IPS-NIHi7 (cell line): ENCODE data around the gene CNTNAP4.

ENCODE experiments used
- DNase-seq: peaks from one replicate; pipeline ENCODE4 v3.0.0; 2012; ENCODE audit warnings: mixed read lengths; ENCODE audit errors: extremely low spot score

The CNTNAP4 gene

DNA sequence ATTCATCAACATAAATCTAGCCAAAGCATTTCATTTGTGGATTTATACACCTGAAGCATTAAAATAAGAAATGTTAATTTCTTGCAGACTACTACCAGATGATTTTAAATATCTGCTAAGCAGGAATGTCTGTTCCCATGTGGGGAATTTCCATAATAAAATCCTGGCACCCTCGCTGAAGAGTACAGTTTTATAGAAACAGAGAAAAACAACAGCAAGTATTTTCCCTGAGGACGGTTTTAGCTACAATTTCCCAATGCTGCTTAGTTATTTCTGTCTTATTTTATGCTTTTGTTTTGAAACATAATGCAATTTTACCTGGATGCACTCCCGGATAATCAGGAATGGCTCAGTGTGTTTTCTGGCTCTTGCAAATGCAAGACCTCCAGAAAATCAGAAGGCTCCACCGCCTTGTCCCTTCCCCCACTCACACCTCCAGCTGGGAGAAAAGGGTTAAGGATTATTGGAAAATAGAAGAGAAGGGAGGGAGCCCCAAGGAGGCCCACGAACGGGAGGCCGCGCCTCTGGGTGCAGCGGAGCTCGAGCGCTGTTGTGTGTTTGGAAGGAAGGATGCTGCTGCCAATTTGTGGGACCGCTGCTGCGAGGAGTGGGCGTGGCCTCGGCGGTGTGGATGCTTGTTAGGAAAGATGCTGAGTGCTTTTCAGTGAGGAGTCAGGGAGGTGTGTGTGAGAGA, at the start of gene CNTNAP4:
TSS of gene CNTNAP4 (plus strand) at position 657 of the 694 bp plus-strand sequence. CDS start 262 bp downstream, outside the sequence.
- DNase-seq = peak; percentile 39

DNA sequence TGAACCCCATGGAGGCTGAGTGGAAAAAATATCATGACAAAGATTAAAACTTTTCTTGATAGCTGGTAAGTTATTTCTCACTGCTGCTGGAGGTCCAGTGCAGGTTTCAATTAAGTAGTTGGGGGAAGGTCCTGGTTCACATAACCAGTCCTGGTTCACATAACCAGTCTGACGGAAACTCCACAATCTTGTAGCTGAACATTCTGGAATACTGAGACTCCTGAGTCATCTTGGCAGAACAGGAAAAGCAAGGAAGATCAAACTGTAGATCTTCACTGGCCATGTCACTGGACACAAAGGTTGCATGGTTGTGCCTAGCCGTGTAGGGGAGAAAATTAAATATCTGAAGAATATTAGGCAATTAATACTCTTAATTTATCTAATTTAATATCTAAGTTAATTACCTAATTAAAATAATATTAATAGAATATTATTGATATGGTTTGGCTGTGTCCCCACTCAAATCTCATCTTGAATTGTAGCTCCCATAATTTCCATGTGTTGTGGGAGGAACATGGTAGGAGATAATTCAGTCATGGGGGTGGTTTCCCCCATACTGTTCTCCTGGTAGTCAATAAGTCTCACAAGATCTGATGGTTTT, 48.6 kb upstream of the CNTNAP4 start:
- no peak for DNase-seq

DNA sequence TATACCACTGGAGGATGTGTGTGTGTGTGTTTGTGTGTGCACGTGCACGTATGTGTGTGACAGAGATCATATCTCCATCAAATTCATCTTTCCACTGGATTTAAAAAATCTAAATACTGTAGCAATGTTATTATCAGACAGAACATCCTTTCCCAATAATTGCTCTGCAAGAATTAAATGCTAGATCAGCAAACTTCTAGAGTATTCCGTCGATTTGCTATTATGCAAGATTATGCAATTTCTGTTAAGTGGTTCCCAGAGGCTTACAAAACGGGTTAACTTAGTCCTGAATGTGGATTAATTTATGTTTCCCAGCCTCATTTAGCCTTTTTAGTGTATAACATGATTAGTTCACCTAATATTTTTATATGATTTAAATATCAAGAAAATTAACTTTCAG, 44.5 kb upstream of the CNTNAP4 start:
- no peak for DNase-seq

DNA sequence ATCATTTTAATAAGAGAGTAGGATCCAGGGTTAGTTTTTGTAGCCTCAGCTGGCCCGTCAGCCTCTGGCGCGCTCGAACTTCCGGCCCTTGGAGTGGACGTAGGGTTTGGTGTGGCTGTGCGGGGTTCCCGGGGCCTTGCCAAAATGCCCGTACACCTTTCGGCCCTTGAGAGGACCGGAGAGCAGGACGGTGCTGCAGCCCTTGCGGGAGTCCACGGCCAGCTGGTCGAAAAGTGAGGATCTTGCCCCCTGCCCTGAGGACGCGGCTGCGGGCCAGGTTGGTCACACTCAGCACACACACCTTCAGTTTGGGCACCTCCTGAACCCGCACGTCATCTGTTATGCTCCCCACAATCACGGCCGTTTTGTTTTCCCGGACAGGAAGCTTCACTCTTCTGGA, 42.2 kb upstream of the CNTNAP4 start:
- no peak for DNase-seq

DNA sequence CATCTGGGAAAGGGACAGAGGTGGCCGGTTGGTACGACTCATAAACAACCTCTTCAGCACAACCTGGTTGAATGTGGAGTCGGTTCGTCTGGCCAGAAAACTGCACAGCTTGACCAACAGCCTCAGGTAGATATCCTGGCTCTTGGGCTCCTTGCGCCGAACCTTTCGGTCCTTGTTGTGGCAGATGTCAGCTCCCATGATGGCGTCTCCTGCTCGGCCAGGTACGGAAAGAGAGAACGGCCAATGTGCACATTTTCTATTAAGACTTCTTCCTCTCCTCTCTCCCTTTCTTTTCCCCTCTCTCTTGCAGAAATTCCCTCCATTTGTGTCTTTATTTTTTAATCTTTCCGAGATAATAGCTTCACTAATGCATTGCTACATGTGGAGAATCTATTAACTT, 41.8 kb upstream of the CNTNAP4 start:
- no peak for DNase-seq

DNA sequence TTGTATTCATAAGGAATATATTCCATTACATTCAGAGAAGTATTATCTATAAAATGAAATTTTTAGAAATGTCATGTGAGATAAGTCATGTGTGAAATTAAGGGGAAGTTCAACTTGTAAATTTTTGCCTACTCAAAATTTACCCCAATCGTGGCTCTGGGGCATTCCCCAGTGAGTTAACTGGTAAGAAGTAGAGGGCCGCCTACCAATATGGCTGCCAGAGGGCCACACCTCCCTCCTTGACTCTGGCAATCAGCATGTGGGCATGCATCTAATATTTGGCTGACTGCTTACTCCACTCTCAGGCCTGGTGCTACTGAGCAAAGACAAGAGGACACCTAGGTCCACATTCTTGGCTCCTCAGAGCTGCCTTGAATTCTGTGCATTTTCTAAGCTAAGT, 39.7 kb upstream of the CNTNAP4 start:
- no peak for DNase-seq

DNA sequence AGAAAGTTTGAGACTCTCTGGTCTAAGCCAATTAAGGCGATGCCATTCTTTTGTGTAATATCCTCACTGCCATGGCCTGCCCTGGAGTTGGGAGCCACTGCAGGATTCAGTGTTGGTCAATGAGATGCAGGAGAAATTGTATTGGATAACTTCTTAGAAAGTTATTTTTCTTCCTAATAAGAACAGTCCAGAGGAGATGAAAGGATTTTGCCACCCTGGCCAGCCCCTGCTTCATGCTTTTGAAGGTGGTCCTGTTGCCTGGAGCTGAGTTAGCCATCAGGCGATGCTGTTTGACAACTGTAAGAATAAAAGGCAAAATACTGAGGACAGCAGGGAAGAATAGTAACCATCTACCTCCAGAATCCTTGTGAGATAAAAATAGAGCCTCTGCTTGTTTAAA, 35.4 kb upstream of the CNTNAP4 start:
- no peak for DNase-seq

DNA sequence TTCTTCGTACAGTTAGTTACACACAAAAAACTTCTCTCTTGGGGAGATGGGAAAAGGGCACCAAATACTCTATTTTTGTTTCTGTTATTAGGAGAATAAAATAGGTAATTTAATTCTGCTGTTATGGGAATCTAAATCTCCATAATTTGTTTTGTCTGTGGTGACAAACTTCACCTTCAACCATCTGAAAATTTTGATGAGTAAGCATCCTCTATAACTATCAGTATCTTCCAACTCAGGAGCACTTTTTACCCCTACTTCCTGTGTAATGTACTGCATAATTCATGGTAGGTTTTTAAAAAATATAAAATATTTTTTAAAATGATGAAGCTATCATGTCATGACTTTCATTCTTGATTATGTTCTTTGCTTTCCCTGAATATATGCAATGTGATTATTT, 33.6 kb upstream of the CNTNAP4 start:
- no peak for DNase-seq

DNA sequence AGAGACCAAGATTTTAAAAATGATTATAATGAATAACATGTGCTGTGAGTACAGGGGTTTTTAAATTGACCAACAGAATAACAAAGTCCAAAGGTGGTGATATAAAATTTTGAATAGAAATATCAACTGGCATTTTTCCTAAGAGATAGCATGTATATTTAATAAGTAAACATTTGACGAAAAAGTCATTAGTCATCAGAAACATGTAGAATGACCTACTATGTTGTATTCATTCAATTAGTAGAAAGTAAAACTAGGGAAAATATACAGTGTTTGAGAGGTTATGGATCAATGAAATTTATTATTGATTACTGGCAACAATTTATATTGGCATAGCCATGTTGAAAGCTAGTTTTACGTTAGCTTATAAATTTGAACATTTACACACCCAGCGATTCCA, 30.6 kb upstream of the CNTNAP4 start:
- no peak for DNase-seq

DNA sequence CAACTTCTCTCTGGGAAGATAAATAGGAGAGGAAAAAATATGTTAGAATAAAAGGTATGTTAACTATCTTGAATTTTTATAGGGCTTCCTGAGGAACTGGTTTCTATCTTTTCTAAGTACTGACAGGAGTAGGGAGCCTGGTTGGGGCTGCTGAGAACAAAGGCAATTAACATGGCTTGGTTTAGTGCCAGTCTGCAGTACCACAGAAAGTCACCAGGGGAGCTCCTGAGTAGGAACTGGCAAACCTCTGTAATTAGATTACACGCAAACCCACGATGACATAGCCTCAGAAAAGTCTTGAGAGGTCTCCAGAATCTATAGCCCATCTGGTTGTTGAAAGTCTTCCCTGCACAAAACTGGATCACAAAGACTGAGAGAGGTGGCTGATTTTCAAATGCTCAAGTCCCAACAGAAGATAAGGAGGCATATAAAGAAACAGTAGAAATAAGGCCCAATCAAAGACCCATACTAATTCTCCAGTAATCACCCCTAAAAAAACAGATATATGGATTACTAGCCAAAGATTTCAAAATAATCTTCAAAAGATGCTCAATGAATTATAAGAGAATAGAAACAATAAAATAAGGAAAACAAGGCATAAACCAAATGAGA, 11.7 kb upstream of the CNTNAP4 start:
- peak; percentile 74 for DNase-seq

DNA sequence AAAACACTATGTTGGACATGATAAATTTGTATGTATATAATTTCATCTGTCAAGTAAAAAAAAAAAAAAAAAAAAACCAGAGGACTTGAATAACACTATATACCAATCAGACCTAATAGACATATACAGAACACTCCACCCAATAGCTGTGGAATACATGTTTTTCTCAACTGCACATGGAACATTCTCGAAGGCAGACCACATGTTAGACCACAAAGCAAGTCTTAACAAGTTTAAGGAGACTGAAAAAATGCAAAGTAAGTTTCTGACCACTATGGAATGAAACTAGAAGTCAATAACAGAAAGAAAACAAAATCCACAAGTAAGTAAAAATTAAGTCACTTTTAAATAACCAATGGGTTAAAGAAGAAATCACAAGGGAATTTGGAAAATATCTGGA, 8.4 kb upstream of the CNTNAP4 start:
- DNase-seq = no peak

DNA sequence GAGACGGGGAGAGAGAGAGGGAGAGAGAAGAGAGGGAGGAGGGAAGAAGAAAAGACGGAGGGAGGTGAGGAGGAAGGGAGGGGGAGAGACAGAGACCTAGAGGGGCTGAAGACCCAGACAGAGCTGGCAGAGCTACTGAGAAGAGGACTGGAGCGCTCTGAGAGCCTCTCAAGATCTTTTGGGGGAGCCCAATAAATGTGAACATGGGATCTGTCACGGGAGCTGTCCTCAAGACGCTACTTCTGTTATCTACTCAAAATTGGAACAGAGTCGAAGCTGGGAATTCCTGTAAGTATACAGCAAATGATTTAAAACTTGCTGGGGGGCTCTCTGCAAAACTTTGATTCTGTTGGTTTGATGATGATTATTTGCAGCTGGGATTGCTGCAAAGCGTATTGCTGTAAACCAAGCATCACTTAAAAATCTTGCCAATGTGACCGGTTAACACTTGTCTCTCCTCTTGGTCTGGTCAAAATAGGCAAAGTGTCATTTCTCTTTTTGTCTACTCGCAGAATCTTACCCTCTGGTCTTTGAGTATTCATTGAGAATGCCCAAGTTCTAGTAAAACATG, 344 bp downstream of the CNTNAP4 start:
- DNase-seq = no peak

DNA sequence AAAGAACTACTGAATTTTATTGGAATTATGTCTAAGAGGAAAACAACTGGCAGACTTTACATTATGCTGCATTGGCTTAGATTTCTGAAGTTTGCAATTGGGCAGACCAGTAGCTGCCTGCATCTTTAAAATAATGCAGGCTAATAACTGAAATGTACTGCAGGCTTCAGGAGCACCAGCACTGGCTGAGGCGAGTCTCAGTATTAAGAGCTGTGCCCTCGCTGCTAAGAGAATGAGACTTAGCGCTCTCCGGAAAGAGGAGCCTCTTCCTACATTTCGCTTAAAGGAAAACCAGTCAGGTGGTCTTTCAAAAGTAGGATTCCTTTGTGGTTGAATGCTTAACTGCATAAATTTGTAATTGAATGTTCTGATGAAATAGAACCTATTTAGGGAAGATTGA, 885 bp downstream of the CNTNAP4 start:
- no peak for DNase-seq

DNA sequence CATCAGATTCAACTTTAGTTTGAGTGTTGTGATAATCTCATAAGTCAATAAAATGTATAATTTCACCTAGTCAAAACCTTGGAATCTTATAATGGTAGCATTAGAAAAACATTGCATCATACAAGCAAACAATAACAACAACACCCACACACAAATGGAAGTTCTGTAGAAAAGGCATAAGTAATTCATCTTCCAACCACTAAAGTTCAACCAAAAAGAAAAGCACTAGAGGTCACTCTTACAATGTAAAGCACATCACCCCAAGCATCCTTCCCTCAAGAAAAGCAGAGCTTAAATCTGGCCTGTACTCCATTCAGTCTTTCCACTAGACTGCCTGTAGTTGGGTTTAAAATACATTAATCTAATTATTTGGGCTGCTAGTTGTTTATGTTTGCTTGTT, 1.8 kb downstream of the CNTNAP4 start:
- peak; percentile 35 for DNase-seq

DNA sequence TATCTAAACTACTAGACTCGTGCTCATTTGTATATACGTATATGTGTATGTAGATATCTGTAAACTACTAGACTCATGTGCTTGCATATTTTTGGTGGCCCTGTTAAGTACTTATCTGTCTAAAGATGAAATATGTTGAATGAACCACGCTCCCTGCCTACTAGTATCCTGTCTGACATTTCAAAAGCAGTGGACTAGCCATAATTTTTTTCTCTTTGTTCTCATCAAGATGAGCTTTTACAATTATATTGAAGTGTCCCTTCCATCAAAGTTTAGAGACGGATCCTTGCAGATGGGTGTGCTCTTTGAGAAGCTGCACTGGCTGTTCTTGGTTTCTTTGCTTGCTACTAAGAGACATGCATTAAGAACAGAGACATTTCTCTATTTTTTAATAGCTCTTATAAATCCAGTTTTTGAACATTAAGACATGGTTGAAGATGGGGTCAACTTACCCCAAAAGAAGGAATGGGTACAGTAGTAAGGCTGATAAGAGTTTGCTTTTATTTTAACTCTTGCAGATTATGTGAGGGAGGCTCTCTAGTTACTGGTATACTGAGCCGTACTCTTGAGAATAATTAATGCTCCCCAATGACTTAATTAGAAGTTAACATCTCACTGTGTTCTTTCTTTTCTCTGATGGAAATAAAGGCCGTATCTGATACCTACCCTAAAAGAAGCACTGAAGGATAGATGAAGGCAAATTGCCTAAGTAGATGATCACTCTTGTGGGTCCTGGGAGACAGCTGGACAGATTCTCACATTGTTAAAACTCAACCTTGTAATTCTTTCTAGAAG, 3.4 kb downstream of the CNTNAP4 start:
- no peak for DNase-seq

DNA sequence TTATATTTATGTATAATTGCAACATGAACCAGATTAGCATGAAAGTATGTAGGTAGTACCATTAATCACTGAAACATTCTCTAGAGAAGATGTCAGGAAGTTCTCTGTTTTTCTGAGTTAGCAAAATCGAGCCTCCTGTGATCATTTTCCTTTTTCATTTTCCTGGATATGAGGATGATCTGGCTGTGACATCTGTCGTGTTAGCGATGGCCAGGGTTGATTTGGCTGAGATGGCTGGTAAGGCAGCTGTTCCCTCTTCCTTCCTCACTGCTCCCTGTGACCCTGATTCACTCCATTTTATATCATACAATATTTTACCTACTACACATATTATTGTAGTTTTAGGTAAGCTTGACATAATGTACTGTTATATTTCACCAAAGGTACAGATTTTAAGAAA, 10.3 kb downstream of the CNTNAP4 start:
- DNase-seq = no peak

DNA sequence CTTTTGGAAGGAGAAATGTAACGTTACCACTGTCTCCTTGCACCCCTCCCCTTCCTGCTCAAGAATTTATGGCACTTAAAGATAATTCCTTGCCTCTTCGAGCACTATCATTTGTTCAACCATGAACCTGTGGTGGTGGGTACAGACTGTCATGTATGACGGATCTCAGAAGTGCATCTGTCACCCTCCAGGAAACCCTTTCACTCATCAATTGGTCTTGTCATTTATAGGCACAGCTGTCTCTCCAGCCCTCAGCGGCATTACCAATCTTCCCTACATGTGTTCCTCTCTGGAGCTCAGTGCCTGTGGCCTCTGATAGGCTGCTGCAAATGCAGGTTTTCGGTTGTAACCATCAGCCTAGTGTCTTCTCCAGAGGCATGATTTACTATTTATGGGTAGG, 15.0 kb downstream of the CNTNAP4 start:
- DNase-seq = no peak

DNA sequence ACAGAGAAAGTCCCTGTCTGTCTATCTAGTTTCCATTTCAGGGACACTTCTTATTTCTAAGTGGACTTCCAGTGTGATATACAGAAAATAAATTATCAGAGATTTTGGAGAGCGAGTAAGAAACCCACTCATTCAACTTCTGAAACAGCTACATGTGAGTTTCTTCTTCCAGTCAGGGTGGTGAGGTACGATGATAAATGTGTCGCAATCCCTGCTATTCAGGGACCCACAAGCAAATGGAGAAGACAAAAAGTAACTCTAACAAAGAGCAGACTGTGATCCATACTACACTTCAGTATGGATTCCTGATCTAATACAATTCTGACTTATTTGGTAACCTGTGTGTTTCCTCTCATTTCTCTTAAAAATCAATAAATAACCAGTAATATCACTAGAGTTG, 16.8 kb downstream of the CNTNAP4 start:
- no peak for DNase-seq

DNA sequence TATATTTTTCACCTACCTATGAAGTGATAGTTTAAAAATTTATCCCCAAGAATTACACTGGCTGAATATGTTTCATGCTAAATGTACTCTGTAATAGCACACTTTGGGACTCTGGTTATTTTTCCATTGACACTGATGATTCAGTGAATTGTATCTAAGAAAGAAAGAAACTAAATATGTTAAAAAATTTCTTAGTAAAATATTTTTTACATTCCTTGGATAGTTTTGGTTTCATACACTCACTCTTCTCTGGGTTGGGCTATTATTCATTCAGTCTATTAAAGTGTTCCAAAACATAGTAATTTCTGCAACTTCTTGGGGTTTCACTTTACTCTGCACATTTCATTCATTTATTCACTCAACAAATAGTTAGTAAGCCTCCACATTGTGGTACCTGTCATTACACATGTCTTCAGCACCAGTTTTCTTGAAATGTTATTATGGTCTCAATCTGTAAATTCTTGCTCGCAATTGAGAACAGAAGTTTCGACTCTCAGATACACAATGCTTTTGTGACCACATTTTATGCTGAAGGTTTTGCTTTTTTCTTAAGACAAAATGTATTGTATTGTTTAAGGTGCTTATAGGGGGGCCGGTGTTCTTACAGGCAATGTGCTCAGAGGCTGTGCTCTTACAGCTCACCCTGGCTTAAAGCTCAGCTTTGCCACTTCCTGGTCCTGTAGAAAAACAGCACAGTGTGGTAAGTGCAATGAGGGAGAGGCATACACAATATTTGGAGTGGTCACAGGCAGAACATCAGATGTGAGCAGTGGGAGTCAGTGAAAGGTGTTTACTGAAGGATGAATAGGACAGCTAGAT, 17.4 kb downstream of the CNTNAP4 start:
- no peak for DNase-seq

DNA sequence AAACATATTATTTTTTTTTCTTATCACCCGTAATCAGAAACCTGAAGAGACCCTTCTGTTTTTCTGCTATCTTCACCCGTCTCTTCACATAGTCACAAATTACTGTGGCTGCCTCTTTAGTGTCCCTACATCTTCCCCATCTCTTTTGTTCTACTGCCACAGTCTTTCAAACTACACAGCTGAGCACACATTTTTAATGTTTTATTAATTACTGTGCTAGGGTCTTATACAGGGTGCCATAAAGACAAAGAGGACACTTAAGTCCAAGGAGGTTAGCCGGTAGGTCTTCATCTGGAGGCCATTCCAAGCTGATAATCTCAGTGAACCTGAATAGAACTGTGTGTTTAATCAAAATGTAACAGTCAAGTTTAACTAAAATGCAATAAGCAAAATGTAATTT, 20.7 kb downstream of the CNTNAP4 start:
- DNase-seq = no peak

DNA sequence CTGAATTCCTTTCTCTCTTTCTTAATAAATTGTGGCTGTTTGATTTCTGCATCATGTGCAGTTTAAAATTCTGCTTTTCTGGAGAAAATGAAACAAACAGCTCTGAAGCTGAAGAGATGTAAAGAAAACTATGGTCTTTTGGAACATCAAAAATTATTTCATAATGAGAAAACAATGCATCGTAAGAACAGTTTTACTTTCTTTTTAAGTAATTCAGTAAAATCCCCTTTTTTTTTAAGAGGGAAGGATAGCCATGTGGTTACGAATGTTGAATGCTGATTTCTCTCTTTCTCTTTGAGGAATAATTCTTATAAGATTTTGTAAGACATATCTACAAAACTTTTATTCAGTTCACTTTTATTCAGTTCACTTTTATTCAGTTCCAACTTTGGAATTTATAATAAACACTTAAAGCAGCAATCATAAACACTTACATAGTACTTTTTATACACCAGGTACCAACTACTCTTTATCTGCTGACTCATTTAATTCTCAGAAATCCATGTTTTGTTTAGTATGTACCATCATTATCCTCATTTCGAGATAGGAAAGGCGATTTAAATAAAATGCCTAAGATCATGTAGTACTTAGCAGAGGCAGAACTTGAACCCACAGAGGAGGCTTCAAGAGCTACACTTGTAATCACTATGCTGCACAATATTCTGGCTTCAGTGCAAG, 26.6 kb downstream of the CNTNAP4 start:
- DNase-seq = no peak
